Astrocyte of the spinal cord (primary cell): Measurements from ENCODE around the gene OR2T11.

Experiments
- DNase-seq: peaks from one replicate; pipeline ENCODE4 v3.0.0; 2011; ENCODE audit warnings: low read depth, low spot score
- H3K4me3 ChIP-seq: 2 replicates; pipeline ENCODE4 v1.5.1; 2011; ENCODE audit warnings: low read depth, mild to moderate bottlenecking, low read length, moderate library complexity
- in situ Hi-C: cut with HindIII; loops from 2 replicates; pipeline ENCODE4 v1.10.0; 2017; ENCODE audit warnings: low sequenced_read_pairs
- TF ChIP-seq, protein P1 (sequence below): IDR thresholded peaks from 2 replicates; pipeline ENCODE4 v1.5.1; 2012; ENCODE audit warnings: low read depth, mild to moderate bottlenecking, low read length, inconsistent platforms

Gene OR2T11

DNA sequence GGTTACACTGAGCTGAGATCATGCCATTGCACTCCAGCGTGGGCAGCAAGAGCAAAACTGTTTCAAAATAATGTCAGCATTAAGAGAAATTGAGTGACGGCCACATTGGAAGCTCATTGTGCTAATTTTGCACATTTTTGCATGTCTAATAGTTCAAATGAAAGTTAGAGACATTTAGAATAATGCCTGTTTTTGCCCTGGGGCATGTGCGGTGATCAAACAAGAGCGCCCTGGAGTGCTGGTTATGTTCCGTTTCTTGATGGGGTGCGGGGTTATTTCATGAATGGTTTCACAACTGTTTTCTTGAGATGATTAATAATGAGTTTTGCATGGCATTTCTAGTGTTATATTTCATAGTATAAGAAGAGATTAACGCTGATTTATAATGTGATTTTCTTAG lies 13.1 kb downstream of the OR2T11 start:
- no peak overlapping the region for H3K4me3 ChIP-seq
- TF ChIP-seq, protein P1, sequence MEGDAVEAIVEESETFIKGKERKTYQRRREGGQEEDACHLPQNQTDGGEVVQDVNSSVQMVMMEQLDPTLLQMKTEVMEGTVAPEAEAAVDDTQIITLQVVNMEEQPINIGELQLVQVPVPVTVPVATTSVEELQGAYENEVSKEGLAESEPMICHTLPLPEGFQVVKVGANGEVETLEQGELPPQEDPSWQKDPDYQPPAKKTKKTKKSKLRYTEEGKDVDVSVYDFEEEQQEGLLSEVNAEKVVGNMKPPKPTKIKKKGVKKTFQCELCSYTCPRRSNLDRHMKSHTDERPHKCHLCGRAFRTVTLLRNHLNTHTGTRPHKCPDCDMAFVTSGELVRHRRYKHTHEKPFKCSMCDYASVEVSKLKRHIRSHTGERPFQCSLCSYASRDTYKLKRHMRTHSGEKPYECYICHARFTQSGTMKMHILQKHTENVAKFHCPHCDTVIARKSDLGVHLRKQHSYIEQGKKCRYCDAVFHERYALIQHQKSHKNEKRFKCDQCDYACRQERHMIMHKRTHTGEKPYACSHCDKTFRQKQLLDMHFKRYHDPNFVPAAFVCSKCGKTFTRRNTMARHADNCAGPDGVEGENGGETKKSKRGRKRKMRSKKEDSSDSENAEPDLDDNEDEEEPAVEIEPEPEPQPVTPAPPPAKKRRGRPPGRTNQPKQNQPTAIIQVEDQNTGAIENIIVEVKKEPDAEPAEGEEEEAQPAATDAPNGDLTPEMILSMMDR: no peak
- in situ Hi-C loops: no loop called here
- DNase-seq: no peak

DNA sequence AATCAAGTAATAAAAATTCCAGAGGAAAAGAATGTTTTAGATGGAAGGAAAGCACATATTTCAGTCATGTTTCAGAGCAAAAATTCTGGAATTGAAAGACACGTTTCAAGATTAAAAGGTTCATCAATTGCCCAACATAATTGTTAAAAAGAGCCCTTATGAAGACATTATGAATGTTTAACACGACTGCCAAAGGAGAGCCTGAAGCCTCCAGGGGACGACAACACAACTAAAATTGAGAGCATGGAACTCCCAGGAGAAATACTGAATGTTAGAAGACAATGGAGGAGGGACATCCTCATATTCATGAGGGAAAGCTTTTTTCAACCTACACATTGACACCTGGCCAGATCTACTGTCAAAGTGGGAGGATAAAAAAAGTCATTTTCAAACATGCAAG lies 16.0 kb downstream of the OR2T11 start:
- in situ Hi-C loops: no loop called here
- no peak for DNase-seq
- TF ChIP-seq, protein P1: peak; percentile 11
- H3K4me3 ChIP-seq: no peak overlapping the region

DNA sequence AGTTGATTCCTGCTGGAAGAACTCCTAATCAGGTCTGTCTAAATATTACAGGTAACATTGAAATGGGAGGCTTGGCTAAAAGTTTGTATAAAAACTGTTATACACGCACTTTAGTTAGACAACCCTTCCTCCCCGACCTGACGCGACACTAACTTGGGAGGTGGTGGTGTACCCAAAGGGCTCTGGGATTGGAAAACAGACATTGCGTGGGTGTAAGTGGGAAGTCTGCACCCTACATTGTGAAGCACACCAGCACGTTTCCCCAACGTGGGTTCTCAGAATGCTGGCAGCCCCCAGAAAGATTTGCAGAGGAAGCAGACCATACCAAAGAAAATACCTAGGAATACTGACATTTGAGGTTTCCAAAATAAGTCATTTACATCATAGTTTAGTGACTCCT lies 16.8 kb downstream of the OR2T11 start:
- in situ Hi-C loops: no loop called here
- TF ChIP-seq, protein P1: no peak
- H3K4me3 ChIP-seq: no peak overlapping the region
- DNase-seq: no peak

GRCh38 chr1:248613742-248614141 lies 21.1 kb downstream of the OR2T11 start:
- TF ChIP-seq, protein P1: no peak
- in situ Hi-C loops: no loop called here
- no peak overlapping the region for H3K4me3 ChIP-seq
- no peak for DNase-seq

DNA sequence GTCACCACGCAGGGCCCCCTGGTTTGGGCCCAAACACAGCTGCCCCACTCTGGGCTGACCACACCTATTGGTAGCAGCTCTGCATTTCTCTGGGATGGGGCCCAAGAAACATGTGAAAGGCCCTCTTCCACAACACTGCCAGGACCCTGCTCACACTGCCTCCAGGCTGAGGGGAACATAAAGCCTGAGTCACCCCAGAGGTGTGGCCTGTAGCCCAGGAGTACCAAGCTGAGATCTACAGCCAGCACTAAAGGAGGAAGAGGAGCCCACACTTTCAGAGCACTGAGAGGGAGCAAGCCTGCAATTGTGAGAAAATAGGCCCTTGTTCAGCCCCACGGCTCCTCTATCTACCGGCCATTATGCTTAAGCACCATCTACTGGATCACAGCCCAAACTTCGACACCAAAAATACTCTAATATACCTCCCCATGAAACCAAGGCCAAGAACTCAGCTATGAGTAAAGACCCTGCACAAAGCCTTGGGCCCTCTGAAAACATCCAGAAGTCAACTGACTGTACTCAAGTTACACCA lies 22.9 kb downstream of the OR2T11 start:
- in situ Hi-C loops: no loop called here

GRCh38 chr1:248610301-248610700 lies 24.6 kb downstream of the OR2T11 start:
- in situ Hi-C loops: no loop called here
- TF ChIP-seq, protein P1: no peak
- DNase-seq: no peak
- H3K4me3 ChIP-seq: no peak overlapping the region

More for the DNA sequence above, 22.9 kb downstream of the OR2T11 start:
- DNase-seq: no peak
- H3K4me3 ChIP-seq: no peak overlapping the region
- TF ChIP-seq, protein P1: no peak

DNA sequence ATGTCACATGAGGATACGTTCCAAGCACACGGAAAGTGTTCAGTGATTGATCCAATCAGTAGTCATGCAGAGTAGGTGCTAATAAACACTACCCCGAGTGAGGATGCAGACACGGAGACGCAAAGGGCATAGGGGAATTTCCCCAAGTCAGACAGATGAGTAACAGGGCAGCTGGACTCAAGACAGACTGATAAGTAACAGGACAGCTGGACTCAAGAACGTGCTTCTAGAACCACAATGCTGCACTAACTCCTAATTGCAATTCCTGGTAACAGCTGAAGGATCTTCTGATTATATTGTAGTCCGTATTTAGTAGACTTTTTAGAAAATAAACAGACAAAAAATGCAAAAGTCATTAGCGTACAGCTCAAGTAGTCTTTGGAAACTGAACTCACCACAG lies 35.5 kb downstream of the OR2T11 start:
- TF ChIP-seq, protein P1: no peak
- no peak overlapping the region for H3K4me3 ChIP-seq
- in situ Hi-C loops: no loop called here
- DNase-seq: no peak
